Measurements from ENCODE around the gene SPATS2L.

The SPATS2L gene

DNA sequence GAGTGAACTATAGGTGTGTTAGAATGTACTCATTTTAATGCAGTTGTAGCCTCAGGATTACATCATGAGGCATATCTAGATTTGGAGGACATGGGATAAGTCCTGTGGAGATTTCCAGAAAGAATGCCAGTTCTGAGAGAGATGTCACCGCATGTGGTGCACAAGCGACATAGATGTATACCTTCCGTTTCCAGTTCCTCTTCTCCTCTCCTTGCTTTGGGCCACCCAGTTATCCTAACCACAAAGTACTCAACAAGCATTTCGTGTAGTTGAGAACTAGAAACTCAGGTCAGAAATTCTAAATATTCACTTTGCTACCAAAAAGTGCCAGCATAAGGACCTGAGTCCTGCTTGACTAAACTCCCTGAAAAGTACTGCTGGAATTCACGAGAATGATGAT lies 136.9 kb downstream of the SPATS2L start:
- in situ Hi-C loops (cut with HindIII; ENCODE audit: low sequenced_read_pairs) = no loop called here

DNA sequence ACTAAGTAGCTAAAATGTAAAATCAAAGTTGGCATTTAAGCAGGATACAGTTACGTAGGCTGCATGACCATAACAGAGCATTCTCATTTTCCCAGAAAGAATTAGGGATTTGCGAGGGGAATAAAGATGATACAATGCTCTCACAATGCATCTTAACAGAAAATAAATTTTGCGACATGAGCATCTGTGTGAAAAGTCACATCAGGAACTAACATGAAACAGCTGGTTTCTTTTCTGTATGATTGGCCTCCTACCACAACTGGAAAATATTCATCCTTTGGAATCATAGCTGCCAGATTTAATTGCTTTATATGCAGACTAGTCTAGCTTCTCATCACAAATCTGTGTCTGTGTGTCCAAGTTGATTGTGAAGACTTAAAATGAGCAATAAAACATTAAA lies 137.4 kb downstream of the SPATS2L start:
- no peak overlapping the region for H3K4me3 ChIP-seq (ENCODE audit: low read depth, low read length)
- DNase-seq (ENCODE audit: low read depth) = no peak
- TF ChIP-seq, protein P1, sequence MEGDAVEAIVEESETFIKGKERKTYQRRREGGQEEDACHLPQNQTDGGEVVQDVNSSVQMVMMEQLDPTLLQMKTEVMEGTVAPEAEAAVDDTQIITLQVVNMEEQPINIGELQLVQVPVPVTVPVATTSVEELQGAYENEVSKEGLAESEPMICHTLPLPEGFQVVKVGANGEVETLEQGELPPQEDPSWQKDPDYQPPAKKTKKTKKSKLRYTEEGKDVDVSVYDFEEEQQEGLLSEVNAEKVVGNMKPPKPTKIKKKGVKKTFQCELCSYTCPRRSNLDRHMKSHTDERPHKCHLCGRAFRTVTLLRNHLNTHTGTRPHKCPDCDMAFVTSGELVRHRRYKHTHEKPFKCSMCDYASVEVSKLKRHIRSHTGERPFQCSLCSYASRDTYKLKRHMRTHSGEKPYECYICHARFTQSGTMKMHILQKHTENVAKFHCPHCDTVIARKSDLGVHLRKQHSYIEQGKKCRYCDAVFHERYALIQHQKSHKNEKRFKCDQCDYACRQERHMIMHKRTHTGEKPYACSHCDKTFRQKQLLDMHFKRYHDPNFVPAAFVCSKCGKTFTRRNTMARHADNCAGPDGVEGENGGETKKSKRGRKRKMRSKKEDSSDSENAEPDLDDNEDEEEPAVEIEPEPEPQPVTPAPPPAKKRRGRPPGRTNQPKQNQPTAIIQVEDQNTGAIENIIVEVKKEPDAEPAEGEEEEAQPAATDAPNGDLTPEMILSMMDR (IDR thresholded peaks at IDR 0.05; ENCODE audit: low read depth, low read length, missing control alignments) = no peak
- in situ Hi-C loops (cut with HindIII; ENCODE audit: low sequenced_read_pairs) = no loop called here

More for the DNA sequence above, 136.9 kb downstream of the SPATS2L start:
- TF ChIP-seq, protein P1 (IDR thresholded peaks at IDR 0.05; ENCODE audit: low read depth, low read length, missing control alignments) = no peak
- H3K4me3 ChIP-seq (ENCODE audit: low read depth, low read length) = no peak overlapping the region
- no peak for DNase-seq (ENCODE audit: low read depth)

DNA sequence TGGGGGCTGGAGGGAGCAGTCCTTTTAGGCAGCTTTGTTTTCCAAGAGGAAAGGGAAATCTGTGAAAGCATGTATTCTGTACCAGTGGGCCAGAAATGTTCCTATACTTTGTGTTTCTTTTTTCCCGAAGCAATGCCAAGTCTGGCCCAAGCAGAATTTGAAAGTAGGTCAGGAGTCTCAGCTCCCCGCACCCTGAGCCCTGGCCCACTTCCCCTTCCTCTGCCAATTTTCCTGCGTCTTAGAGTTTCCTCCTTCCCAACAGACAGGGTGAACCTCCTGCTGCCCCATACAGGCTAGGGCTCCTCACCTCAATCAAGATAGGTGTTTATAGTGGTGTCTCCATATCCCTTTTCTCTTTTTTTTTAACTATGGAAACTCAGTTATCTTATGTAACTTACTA lies 138.0 kb downstream of the SPATS2L start:
- DNase-seq (ENCODE audit: low read depth) = no peak
- TF ChIP-seq, protein P1 (IDR thresholded peaks at IDR 0.05; ENCODE audit: low read depth, low read length, missing control alignments) = no peak
- in situ Hi-C loops (cut with HindIII; ENCODE audit: low sequenced_read_pairs) = no loop called here
- H3K4me3 ChIP-seq (ENCODE audit: low read depth, low read length) = no peak overlapping the region

DNA sequence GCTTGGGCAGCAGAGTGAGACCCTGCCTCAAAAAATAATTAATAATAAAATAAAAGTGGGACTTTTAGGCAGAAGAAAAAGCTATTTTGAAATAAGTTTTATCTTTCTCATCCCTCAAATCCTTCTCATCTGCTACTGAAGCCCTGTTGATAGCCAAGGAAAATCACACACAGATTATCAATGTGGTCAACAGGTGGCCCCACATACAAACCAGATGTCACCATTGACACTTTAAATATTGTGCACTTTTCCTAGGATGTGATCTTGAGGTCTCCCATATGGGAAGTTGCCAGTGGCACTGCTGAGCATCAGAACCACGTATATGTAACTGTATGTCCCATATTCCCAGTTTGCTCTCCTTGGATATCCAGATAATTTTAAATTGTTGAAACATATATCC lies 138.8 kb downstream of the SPATS2L start:
- no peak for DNase-seq (ENCODE audit: low read depth)
- in situ Hi-C loops (cut with HindIII; ENCODE audit: low sequenced_read_pairs) = no loop called here
- TF ChIP-seq, protein P1 (IDR thresholded peaks at IDR 0.05; ENCODE audit: low read depth, low read length, missing control alignments) = no peak
- H3K4me3 ChIP-seq (ENCODE audit: low read depth, low read length) = no peak overlapping the region

DNA sequence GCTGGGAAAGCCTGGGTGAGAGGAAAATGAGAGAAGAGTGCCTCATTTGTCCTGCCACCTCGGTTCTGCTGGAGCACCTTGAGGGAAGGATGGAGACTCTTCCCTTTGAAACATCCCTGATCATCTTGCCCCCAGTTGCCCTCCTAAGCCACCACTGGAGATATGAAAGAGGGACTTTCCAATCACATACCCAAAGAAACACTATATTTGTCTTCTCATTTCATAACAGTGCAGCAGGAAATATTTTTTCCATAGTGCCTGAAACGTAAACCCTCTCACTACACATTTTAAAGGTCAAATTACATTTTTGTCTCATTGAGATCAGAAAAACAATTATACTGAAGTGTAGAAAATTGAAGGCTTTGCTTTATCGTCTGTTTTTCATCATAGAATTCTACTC lies 140.1 kb downstream of the SPATS2L start:
- no peak overlapping the region for H3K4me3 ChIP-seq (ENCODE audit: low read depth, low read length)
- TF ChIP-seq, protein P1 (IDR thresholded peaks at IDR 0.05; ENCODE audit: low read depth, low read length, missing control alignments) = no peak
- in situ Hi-C loops (cut with HindIII; ENCODE audit: low sequenced_read_pairs) = no loop called here
- no peak for DNase-seq (ENCODE audit: low read depth)

DNA sequence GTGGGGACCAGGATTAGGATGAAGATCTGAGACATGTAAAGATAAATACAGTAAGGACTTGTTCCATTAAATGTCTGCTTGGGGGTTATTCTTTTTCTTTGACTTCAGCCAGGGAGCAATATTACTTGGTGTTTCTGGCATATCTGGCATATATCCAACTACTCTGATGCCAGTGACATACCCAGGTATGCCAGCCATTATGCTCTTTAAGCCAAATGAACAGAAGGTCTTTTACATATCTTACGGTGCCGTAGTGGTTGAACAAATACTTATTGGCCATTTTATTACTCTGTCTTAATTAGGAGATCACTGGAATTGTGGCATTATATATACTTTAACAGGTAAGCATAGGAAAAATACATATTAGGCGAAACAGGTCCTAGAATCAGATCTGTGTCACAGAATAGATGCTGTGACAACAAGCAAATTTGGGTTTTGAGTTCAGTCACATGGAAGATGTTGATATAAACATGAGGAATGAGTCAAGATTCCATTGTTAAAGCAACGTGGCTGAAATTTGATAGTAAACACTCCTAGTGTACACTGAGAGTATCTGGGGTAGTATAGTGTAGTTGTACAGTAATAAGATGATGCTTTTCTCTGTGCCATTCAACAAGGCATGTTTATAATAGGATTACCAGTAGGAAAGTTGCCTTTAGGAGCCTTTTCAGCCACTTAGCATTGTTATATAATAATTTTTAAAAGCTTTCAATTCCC lies 140.8 kb downstream of the SPATS2L start:
- H3K4me3 ChIP-seq (ENCODE audit: low read depth, low read length) = no peak overlapping the region
- TF ChIP-seq, protein P1 (IDR thresholded peaks at IDR 0.05; ENCODE audit: low read depth, low read length, missing control alignments) = no peak
- DNase-seq (ENCODE audit: low read depth) = no peak
- in situ Hi-C loops (cut with HindIII; ENCODE audit: low sequenced_read_pairs) = no loop called here

Measured in astrocyte of the cerebellum (primary cell).